WI38 (cell line): ENCODE data around the gene ZBTB22.
"Not testable (repeated sequence)": the region's sequence is repeated elsewhere in the genome, so short reads cannot be mapped to it uniquely, and the experiment has no call there.

Experiments
- H3K4me3 ChIP-seq: 2 replicates; pipeline ENCODE4 v1.5.1; 2011; ENCODE audit warnings: low read depth, mild to moderate bottlenecking, control low read depth, low read length
- TF ChIP-seq, protein P1 (sequence below): IDR thresholded peaks from 2 replicates; pipeline ENCODE4 v1.5.1; 2012; ENCODE audit warnings: low read depth, mild to moderate bottlenecking, control low read depth, low read length

The ZBTB22 gene, protein sequence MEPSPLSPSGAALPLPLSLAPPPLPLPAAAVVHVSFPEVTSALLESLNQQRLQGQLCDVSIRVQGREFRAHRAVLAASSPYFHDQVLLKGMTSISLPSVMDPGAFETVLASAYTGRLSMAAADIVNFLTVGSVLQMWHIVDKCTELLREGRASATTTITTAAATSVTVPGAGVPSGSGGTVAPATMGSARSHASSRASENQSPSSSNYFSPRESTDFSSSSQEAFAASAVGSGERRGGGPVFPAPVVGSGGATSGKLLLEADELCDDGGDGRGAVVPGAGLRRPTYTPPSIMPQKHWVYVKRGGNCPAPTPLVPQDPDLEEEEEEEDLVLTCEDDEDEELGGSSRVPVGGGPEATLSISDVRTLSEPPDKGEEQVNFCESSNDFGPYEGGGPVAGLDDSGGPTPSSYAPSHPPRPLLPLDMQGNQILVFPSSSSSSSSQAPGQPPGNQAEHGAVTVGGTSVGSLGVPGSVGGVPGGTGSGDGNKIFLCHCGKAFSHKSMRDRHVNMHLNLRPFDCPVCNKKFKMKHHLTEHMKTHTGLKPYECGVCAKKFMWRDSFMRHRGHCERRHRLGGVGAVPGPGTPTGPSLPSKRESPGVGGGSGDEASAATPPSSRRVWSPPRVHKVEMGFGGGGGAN

DNA sequence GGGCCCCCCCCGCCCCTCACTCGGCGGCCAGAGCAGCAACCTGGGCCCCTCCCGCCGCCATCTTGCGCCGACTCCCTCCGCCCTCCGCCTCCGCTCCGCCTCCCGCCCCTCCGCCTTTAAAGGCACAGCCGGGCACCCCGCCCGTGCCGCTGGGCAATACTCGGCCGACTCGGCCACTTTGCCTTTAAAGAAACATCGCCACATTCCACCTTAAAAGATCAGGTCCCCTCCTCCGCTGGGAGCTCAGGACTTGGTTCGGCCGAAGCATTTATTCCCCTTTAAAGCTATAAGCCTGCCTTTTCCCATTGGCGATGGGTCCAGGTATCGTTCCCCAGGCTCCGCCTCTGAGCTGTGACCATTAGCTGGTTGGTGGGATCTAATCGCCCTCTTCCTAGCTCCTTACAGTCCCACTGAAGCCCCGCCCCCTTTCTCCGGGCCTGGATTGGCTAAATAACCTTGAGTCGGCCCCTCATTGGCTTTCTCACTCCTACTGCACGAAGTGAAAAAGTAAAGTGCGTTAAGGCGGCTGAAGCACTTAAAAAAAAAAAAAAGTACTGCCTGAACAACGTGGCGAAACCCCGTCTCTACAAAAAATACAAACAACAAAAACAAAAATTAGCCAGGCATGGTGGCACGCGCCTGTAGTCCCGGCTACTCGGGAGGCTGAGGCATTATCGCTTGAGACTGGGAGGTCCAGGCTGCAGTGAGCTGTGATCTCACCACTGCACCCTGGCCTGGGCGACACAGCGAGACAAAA, at the start of gene ZBTB22:
Gene ZBTB22 (minus strand): TSS at position 76 of the 757 bp plus-strand sequence. CDS start 828 bp downstream, outside the sequence.
- peak within 1 kb of the TSS; percentile 64 for H3K4me3 ChIP-seq
- TF ChIP-seq, protein P1, sequence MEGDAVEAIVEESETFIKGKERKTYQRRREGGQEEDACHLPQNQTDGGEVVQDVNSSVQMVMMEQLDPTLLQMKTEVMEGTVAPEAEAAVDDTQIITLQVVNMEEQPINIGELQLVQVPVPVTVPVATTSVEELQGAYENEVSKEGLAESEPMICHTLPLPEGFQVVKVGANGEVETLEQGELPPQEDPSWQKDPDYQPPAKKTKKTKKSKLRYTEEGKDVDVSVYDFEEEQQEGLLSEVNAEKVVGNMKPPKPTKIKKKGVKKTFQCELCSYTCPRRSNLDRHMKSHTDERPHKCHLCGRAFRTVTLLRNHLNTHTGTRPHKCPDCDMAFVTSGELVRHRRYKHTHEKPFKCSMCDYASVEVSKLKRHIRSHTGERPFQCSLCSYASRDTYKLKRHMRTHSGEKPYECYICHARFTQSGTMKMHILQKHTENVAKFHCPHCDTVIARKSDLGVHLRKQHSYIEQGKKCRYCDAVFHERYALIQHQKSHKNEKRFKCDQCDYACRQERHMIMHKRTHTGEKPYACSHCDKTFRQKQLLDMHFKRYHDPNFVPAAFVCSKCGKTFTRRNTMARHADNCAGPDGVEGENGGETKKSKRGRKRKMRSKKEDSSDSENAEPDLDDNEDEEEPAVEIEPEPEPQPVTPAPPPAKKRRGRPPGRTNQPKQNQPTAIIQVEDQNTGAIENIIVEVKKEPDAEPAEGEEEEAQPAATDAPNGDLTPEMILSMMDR: no peak

DNA sequence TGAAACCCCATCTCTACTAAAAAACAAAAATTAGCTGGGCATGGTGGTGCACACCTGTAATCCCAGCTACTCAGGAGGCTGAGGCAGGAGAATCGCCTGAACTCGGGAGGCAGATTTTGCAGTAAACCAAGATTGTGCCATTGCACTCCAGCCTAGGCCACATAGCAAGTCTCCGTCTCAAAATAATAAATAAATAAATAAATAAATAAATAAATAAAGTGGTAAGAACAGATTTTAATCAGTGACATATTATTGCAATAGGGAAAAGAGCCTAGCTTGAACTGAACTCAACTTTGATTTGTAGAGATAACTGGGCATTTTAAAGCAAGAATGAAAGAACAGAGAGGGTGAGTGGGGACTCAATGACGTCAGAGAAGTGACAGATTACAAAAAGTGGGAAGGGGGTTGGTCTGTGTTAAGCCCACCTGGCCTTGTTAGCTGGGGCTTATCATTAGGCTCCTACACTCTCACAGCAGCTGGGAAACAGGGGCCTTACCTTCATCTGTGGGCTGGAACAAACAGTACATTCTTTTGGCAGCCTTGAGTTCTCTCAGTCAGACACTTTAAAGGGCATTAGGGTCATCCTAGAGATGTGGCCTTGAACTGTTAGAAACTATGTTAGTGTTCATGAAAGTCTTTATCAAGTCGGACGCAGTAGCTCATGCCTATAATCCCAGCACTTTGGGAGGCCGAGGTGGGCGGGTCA, 49.6 kb upstream of the ZBTB22 start:
- H3K4me3 ChIP-seq: no peak overlapping the region
- TF ChIP-seq, protein P1: no peak

DNA sequence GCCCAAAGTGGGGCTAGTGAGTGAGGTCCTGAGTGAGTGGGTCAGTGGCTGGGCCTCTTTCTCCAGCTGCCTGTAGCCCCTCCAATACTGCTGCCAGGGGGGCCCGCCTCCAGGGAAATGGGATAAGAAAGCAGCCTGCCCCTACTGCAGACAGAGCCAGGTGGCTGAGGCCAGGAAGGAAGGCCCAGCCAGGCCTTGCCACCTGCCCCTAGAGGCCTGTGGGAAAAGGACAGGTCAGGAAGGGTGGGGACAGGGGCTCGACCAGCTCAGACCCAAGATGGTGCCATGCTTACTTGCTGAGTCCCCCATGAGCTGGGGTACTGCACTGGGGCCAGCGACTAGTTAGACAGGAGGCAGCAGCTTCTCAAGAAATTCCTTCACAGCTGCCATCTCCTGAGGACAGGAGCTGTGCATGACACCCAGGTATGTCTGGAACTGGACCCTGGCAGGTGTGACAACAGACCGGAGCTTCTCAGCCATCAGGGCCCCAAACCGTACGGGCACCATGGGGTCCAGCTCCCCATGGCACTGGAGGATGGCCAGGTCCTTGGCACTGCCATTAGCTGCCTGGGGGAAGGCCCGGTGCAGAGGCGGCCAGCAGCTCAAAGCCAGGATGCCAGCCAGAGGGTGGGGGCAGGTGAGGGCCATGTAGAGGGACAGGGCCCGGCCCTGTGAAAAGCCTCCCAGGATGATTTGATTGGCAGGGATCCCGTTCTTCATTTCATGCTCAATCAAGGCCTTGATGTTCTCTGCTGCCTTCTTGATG, 47.8 kb upstream of the ZBTB22 start:
- not testable (repeated sequence) for H3K4me3 ChIP-seq

DNA sequence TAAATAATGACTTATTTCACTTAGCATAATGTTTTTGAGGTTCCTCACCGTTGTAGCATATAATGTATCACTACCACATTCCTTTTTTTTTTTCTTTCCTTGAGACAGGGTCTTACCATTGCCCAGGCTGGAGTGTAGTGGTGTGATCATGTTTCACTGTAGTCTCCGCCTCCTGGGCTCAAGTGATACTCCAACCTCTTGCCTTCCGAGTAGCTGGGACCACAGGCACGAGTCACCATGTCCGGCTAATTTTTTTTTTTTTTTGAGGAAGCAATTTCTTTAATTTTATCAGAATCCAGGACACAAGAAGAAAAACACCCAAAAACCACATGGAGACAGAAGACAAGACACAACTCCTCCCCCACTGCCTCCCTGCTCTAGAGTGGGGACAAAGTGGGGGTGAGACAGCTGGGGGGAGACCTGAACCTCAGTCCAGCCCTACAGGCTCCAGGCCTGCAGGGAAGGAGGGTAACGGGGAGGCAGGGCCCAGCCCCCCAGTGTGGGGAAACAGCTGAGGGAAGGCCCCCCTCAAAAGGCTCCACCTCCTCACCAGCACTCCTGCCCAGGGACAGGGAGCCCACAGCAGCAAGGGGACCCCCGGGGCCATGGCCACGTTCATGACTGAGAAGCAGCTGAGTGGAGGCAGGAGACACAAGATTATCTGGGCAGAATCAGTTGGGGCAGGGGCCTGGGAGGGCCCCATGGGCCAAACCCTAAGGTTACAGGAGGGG, 47.1 kb upstream of the ZBTB22 start:
- H3K4me3 ChIP-seq: not testable (repeated sequence)

DNA sequence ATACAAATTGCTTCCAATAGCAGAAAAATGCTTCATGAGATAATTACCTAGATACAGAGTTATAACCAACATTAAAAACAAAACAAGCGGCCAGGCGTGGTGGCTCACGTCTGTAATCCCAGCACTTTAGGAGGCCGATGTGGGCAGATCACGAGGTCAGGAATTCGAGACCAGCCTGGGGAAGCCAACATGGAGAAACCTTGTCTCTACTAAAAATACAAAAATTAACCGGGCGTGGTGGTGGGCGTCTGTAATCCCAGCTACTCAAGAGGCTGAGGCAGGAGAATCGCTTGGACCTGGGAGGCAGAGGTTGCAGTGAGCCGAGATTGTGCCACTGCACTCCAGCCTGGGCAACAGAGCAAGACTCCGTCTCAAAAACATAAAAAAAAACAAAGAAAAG, 45.9 kb upstream of the ZBTB22 start:
- not testable (repeated sequence) for H3K4me3 ChIP-seq

DNA sequence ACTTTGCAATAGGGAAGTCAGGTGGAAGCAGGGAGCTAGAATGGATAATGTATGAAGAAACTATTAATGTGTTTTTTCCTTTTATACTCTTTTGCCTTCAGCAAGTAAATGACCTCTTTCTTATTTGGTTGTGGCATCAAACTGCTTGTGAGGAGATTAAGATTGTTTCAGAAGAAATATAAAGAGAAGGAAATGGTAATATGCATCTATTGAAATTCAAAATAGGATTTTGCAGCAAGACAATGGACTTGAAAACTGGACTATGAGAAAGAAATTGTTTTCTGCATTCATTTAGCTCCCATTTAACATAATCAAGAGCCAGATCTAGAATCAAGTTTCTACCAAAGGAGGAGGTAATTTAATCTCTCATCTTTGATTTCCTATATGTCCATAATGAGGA, 41.8 kb upstream of the ZBTB22 start:
- TF ChIP-seq, protein P1: no peak
- no peak overlapping the region for H3K4me3 ChIP-seq

DNA sequence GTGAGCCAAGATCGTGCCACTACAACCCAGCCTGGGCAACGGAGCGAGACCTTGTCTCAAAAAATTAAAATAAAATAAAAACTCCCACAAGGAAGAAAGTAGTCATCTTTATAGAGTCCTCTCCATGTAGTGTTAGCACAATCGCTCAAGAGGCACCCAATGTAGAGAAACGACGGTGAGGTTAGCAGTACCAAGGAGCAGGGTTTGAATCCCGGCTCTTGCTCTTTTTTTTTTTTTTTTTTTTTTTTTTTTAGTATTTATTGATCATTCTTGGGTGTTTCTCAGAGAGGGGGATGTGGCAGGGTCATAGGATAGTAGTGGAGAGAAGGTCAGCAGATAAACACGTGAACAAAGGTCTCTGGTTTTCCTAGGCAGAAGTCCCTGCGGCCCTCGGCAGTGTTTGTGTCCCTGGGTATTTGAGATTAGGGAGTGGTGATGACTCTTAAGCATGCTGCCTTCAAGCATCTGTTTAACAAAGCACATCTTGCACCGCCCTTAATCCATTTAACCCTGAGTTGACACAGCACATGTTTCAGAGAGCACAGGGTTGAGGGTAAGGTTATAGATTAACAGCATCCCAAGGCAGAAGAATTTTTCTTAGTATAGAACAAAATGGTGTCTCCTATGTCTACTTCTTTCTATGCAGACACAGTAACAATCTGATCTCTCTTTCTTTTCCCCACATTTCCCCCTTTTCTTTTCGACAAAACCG, 39.8 kb upstream of the ZBTB22 start:
- H3K4me3 ChIP-seq: not testable (repeated sequence)

DNA sequence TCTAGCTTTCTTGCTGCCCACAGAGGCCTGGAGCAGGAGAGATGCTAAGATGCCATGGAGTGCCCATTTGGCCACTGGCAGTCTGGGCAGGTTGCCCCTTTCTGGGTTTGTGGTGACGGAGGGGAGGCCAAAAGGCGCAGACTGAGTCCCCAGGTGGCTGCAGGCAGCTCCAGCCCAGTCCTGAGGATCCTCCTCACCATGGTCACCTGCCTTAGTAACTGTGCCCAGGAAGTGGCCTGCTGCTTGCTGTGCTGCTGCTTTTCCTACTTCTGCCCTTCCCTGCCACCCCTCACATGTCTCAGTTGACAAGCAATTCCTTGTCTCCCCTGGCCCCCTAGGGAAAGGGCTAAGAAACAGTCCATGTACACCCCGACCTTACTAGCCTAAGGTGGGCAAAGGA, 38.8 kb upstream of the ZBTB22 start:
- H3K4me3 ChIP-seq: no peak overlapping the region
- TF ChIP-seq, protein P1: no peak

DNA sequence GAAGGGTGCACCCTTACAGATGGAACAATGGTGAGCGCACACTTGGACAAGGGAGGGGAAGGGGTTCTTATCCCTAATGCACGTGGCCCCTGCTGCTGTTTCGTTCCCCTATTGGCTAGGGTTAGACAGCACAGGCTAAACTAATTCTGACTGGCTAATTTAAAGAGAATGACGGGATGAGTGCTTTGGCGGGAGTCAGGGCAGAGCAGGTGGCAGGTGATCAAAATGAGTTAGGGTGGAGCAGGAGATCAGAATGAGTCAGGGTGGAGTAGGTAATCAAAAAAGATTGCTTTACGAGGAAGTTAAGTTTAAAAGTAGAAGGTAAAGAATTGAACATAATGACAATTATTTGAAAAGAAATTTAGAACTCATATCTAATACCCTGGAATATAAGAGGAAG, 38.3 kb upstream of the ZBTB22 start:
- not testable (repeated sequence) for H3K4me3 ChIP-seq
